ENCODE results near the gene GRID1.

DNA sequence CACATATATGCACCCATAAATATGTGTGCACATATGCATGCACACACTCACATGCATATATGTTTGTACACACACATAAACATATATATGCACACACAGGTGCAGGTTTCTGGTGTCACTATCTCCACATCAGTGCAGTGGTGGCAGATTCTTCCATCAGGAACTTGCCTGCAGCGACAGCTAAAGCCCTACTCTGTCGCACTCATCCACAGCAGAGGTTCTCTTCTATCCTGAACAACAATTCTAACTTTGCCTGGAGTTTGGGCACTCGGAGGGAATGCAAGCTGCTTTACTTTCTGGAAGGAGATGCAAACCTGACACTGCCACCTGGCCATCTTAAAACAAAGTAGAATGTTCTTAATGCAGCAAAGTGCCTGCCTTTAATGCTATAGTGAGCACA lies 745.8 kb downstream of the GRID1 start:
- TF ChIP-seq POLR2A (IDR thresholded peaks at IDR 0.05) (no peak), POLR2AphosphoS5 (IDR thresholded peaks at IDR 0.05) (no peak)

Data from breast epithelium (tissue), 3 donors.